OCI-LY3 (cell line): Measurements from ENCODE around the gene STMN1.

ENCODE experiments used
- EZH2phosphoT487 ChIP-seq: fragments of 200-600 bp; shearing (Covaris generic); IDR thresholded peaks from 2 replicates; pipeline ENCODE4 v1.6.1; 2018; ENCODE audit warnings: antibody characterized with exemption, mixed run types, low read depth
- TF ChIP-seq, protein P1 (sequence below): fragments of 200-600, 300-600 bp; sonication (generic); IDR thresholded peaks from 2 replicates; pipeline ENCODE4 v1.5.1; 2014; ENCODE audit warnings: antibody characterized with exemption, low read length, low read depth

DNA sequence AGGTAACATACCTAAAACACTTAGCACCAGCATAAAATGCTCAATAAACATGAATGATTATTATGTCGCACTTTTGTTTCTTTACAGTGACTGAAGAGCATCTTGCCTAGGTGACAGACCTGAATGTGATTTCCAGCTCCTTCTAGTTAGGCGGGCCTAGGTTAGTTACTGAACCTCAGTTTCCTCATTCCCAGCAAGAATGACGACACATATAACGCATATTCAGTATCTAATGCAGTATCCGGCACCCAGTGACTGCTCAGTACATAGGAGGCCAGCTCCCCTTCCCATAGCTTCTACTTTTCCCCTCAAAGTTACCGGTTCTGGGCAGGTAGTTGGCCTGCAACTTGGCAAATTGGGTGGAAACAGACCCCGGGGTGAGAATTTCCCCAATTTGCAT is 47.7 kb downstream of the STMN1 start:
- TF ChIP-seq, protein P1, sequence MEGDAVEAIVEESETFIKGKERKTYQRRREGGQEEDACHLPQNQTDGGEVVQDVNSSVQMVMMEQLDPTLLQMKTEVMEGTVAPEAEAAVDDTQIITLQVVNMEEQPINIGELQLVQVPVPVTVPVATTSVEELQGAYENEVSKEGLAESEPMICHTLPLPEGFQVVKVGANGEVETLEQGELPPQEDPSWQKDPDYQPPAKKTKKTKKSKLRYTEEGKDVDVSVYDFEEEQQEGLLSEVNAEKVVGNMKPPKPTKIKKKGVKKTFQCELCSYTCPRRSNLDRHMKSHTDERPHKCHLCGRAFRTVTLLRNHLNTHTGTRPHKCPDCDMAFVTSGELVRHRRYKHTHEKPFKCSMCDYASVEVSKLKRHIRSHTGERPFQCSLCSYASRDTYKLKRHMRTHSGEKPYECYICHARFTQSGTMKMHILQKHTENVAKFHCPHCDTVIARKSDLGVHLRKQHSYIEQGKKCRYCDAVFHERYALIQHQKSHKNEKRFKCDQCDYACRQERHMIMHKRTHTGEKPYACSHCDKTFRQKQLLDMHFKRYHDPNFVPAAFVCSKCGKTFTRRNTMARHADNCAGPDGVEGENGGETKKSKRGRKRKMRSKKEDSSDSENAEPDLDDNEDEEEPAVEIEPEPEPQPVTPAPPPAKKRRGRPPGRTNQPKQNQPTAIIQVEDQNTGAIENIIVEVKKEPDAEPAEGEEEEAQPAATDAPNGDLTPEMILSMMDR: no peak
- TF ChIP-seq EZH2phosphoT487: no peak
